Right atrium auricular region (tissue), 2 donors: Measurements from ENCODE around the gene NPM3. TPM values are rescaled to one million over a fixed set of nuclear protein-coding genes. Genes with fewer than 3 reads are reported as not detected.
"Not testable (repeated sequence)": the region's sequence is repeated elsewhere in the genome, so short reads cannot be mapped to it uniquely, and the experiment has no call there.

ENCODE experiments used
- DNase-seq: peaks from one replicate; pipeline ENCODE4 v3.0.0-alpha.2; 2019; ENCODE audit warnings: low spot score
- H3K27ac ChIP-seq, 2 donors: fragments of 200-600 bp; sonication (generic); 1 replicate in 1 of 2; 2 replicates in 1 of 2; pipeline ENCODE4 v1.5.1; 2016 to 2019
- H3K27me3 ChIP-seq, 2 donors: fragments of 200-600 bp; sonication (generic); one replicate each; pipeline versions ENCODE4 v1.5.1 to v1.6.0; 2017 to 2019
- H3K36me3 ChIP-seq: fragments of 200-600 bp; sonication (generic); one replicate; pipeline ENCODE4 v1.5.1; 2016
- H3K4me1 ChIP-seq, 2 donors: fragments of 200-600 bp; sonication (generic); one replicate each; pipeline versions ENCODE4 v1.5.1 to v1.6.0; 2017 to 2019
- H3K4me3 ChIP-seq, 2 donors: fragments of 200-600 bp; sonication (generic); 1 replicate in 1 of 2; 2 replicates in 1 of 2; pipeline ENCODE4 v1.5.1; 2017 to 2019; ENCODE audit warnings: mild to moderate bottlenecking in 1 of 2, moderate library complexity in 1 of 2
- H3K9me3 ChIP-seq, 2 donors: fragments of 200-600 bp; sonication (generic); one replicate each; pipeline ENCODE4 v1.5.1; 2019
- CTCF ChIP-seq, 2 donors: fragments of 200-600 bp; sonication (generic); IDR thresholded peaks; one replicate each; pipeline ENCODE4 v1.5.1; 2019; ENCODE audit warnings: antibody characterized with exemption in 2 of 2
- total RNA-seq, 2 donors: library from RNA; depleted of rRNA; stranded (reverse); fragments of >200 nt; gene quantifications; one replicate each; pipeline ENCODE4 v1.1.0, GENCODE V29; 2016

NPM3 gene
- total RNA-seq, 2 donors from 2014 or later: 6.2 to 14.7 TPM

GRCh38 chr10:101812606-101813005, 29.4 kb upstream of the NPM3 start:
- TF ChIP-seq CTCF (IDR thresholded peaks at IDR 0.05): no peak
- DNase-seq: peak; percentile 55
- H3K4me1 ChIP-seq: peaks cover 0 to 47% of the 10 kb centered on the region in 2 donors
- H3K27ac ChIP-seq: no peak overlapping the region
- H3K4me3 ChIP-seq: no peak overlapping the region
- H3K36me3 ChIP-seq: peaks cover 37% of the 10 kb centered on the region
- H3K27me3 ChIP-seq: no peaks in the 10 kb centered on the region
- H3K9me3 ChIP-seq: no peaks in the 10 kb centered on the region

GRCh38 chr10:101807158-101807557, 23.9 kb upstream of the NPM3 start:
- no peaks in the 10 kb centered on the region for H3K27me3 ChIP-seq
- no peak overlapping the region for H3K27ac ChIP-seq
- H3K4me1 ChIP-seq: peaks cover 0 to 12% of the 10 kb centered on the region in 2 donors
- DNase-seq: no peak
- peaks cover 92% of the 10 kb centered on the region for H3K36me3 ChIP-seq
- H3K4me3 ChIP-seq: no peak overlapping the region
- TF ChIP-seq CTCF (IDR thresholded peaks at IDR 0.05): no peak
- H3K9me3 ChIP-seq: no peaks in the 10 kb centered on the region

DNA sequence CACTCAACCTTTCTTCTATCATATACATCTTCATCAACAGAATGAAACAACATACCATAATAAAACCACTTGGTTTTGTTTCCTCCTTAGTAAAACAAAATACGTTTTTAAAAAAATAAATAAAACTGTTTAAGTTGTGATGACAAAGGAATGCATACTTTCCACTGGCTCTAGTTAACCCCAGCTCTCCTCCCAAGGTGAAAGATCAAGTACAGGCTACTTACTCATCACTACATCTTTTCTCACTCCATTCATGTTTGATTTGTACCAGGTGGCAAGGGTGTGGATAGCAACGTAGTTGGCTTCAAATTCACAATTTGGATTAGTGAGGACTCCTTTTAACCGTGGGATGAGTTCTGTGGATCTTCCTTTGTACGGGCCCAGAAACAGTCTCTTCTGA, 20.3 kb upstream of the NPM3 start:
- H3K9me3 ChIP-seq: no peaks in the 10 kb centered on the region
- DNase-seq: no peak
- no peaks in the 10 kb centered on the region for H3K27me3 ChIP-seq
- no peak for TF ChIP-seq CTCF (IDR thresholded peaks at IDR 0.05)
- peaks cover 96% of the 10 kb centered on the region for H3K36me3 ChIP-seq
- no peaks in the 10 kb centered on the region for H3K4me1 ChIP-seq
- H3K4me3 ChIP-seq: no peak overlapping the region
- H3K27ac ChIP-seq: no peak overlapping the region

DNA sequence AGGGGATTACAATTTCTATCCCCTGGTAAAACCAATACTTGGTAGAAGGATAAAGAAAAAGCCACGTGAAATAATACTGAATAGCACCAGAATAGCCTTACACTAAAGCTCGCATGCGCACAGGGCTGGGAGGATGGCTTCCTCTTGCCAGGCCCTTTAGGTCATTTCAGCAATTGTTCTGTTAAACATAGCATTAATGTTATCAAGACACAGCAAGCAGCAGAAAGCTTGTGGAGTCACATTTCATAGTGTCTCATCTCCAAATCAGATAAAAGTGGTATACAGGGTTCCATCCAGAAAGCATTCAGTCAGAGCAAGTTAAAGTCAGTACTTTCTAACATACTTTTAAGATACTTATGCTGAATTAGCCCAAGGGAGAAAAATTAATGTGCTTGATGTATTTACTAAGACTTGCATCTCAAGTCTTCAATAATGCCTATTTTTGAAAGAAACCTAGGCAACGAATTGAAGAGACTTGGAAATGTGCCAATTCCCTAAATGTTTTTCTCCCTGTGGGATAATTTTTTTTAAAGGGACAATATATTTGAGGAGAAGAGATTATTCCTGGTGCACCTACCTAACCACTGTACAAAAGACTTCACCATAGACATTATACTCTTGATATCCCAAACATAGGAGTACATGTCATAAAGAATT, 14.3 kb upstream of the NPM3 start:
- peaks cover 97% of the 10 kb centered on the region for H3K36me3 ChIP-seq
- no peak overlapping the region for H3K27ac ChIP-seq
- H3K27me3 ChIP-seq: no peaks in the 10 kb centered on the region
- H3K4me1 ChIP-seq: peaks cover 0 to 10% of the 10 kb centered on the region in 2 donors
- DNase-seq: no peak
- H3K9me3 ChIP-seq: no peaks in the 10 kb centered on the region
- no peak overlapping the region for H3K4me3 ChIP-seq
- no peak for TF ChIP-seq CTCF (IDR thresholded peaks at IDR 0.05)

DNA sequence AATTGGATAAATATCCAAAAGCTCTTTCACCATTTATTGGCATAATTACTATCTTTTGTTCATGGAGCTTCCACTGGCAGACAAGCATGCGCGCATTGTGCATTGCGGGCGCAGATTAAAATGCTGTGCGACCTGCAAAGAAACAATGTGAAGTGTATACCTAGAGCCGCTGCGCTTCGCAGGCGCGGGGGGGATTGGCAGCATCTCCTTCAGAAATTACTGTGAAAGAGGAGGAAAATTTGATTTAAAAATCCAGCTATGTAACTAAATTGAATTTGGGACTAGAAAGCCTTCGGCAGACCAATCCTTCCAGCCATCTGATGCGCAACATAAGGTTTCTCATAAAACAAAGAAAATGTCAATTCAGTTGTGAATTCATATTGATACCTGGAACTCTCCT, 10.3 kb upstream of the NPM3 start:
- peaks cover 98% of the 10 kb centered on the region for H3K36me3 ChIP-seq
- H3K9me3 ChIP-seq: no peaks in the 10 kb centered on the region
- H3K4me3 ChIP-seq: no peak overlapping the region
- no peak for TF ChIP-seq CTCF (IDR thresholded peaks at IDR 0.05)
- no peak overlapping the region for H3K27ac ChIP-seq
- H3K27me3 ChIP-seq: no peaks in the 10 kb centered on the region
- peaks cover 0 to 10% of the 10 kb centered on the region in 2 donors for H3K4me1 ChIP-seq
- no peak for DNase-seq

DNA sequence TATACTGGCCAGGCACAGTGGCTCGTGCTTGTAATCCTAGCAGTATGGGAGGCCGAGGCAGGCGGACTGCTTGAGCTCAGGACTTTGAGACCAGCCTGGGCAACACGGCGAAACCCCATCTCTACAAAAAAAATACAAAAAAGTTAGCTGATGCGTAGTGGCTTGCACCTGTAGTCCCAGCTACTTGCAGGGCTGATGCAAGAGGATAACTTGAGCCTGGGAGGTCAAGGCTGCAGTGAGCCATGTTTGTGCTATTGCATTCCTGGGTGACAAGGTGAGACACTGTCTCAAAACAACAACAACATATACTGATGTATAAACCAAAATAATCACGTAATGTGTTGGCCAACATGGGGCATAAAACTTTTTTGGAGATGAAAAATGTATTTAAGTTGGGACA, 6.4 kb upstream of the NPM3 start:
- TF ChIP-seq CTCF (IDR thresholded peaks at IDR 0.05): no peak
- Histone ChIP-seq H3K27me3 (no peaks in the 10 kb centered on the region), H3K9me3 (no peaks in the 10 kb centered on the region), H3K4me1 (no peaks in the 10 kb centered on the region), H3K4me3 (no peak overlapping the region), H3K36me3 (peaks cover 94% of the 10 kb centered on the region), H3K27ac (no peak overlapping the region)
- no peak for DNase-seq

DNA sequence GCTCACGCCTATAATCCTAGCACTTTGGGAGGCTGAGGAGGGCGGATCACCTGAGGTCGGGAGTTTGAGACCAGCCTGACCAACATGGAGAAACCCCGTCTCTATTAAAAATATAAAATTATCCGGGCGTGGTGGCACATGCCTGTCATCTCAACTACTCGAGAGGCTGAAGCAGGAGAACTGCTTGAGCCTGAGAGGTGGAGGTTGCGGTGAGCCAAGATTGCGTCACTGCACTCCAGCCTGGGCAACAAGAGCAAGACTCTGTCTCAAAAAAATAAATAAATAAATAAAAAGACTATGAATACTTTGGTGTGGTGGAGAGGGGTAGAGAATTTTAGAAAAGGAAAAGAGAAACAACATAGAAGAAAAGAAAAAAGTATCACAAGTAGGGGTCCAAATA, 6.0 kb upstream of the NPM3 start:
- not testable (repeated sequence) for H3K27me3 ChIP-seq, H3K9me3 ChIP-seq, DNase-seq, H3K27ac ChIP-seq, H3K4me1 ChIP-seq, H3K4me3 ChIP-seq
- H3K36me3 ChIP-seq: peaks cover 90% of the 10 kb centered on the region
